ENCODE results near the gene PJA2.

The PJA2 gene

GRCh38 chr5:109350537-109351270 lies 59.1 kb downstream of the PJA2 start:
- no peak overlapping the region for H3K4me3 ChIP-seq (ENCODE audit: low read depth, low read length)
- no peak for TF ChIP-seq CTCF (IDR thresholded peaks at IDR 0.05; ENCODE audit: low read depth, low read length)

- H3K4me3 ChIP-seq (ENCODE audit: low read depth, low read length), result no peak overlapping the region
- no peak for TF ChIP-seq CTCF (IDR thresholded peaks at IDR 0.05; ENCODE audit: low read depth, low read length)
Measured at GRCh38 chr5:109349388-109349787, 60.4 kb downstream of the PJA2 start.

GRCh38 chr5:109347252-109347888 lies 62.4 kb downstream of the PJA2 start:
- H3K4me3 ChIP-seq (ENCODE audit: low read depth, low read length), result no peak overlapping the region
- no peak for TF ChIP-seq CTCF (IDR thresholded peaks at IDR 0.05; ENCODE audit: low read depth, low read length)

DNA sequence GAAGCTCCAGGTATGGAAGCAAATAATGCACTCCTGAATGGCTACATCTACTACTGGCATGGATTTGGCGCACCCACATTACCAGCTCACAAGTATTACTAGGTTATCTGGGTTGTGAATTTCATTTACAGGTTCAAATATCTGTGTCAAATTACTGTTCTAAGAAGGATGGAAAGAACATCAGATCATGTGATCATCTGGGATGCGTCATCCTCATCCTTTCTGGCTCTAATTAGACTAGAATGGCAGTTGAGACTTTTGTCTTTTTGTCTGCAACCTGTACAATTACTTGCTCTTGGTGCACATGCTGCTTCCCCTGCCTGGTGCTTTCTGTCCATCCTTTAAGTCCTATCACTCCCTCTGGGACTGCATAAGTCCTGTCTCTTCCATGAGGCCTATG lies 64.1 kb downstream of the PJA2 start:
- no peak overlapping the region for H3K4me3 ChIP-seq (ENCODE audit: low read depth, low read length)
- TF ChIP-seq CTCF (IDR thresholded peaks at IDR 0.05; ENCODE audit: low read depth, low read length), result no peak

DNA sequence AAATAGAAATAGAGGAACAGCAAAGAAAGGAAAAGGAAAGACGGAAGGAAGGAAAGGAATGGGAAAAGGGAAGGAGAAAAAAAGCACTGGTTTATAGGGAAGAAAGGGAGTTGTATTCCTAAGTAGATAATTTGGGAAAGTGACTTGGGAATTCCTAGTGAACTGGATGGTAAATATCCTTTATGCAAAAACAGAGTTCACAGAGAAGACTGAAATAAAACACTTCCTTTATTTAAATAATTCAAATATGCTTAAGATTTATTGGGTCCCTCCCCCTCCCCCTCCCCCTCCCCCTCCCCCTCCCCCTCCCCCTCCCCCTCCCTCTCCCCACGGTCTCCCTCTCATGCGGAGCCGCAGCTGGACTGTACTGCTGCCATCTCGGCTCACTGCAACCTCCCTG lies 69.4 kb downstream of the PJA2 start:
- TF ChIP-seq CTCF (IDR thresholded peaks at IDR 0.05; ENCODE audit: low read depth, low read length), result no peak
- no peak overlapping the region for H3K4me3 ChIP-seq (ENCODE audit: low read depth, low read length)

- no peak overlapping the region for H3K4me3 ChIP-seq (ENCODE audit: low read depth, low read length)
- no peak for TF ChIP-seq CTCF (IDR thresholded peaks at IDR 0.05; ENCODE audit: low read depth, low read length)
Measured at GRCh38 chr5:109335114-109335513, 74.7 kb downstream of the PJA2 start.

DNA sequence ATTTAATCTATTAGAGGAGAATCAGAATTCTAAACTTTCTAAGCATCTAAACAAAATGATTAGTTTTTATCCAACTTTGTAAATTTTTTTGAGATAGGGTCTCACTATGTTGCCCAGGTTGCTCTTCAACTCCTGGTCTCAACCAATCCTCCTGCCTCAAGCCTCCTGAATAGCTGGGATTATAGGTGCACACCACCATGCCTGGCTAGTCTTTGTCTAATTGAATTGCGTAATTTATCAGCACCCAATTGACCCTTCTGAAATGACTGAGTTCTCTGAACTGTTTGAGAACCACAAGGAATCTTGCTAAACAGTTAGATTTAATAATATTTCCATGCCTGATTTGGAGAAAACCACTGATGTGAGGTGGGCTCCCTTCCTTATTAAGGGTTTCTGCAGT lies 75.7 kb downstream of the PJA2 start:
- no peak for TF ChIP-seq CTCF (IDR thresholded peaks at IDR 0.05; ENCODE audit: low read depth, low read length)
- H3K4me3 ChIP-seq (ENCODE audit: low read depth, low read length), result no peak overlapping the region

Data from WI38 (cell line).